CD4-positive, alpha-beta T cell treated with Interleukin-15 for 1 hour (primary cell): ENCODE results near the gene TNFAIP3.

Experiments used
- DNase-seq: peaks from one replicate; pipeline ENCODE4 v3.0.0-alpha.2; 2020

TNFAIP3 gene

GRCh38 chr6:137904822-137905617 lies 38.0 kb downstream of the TNFAIP3 start:
- no peak for DNase-seq

GRCh38 chr6:137906020-137906472 lies 39.0 kb downstream of the TNFAIP3 start:
- no peak for DNase-seq

GRCh38 chr6:137907170-137907569 lies 40.1 kb downstream of the TNFAIP3 start:
- DNase-seq: no peak

GRCh38 chr6:137909533-137909932 lies 42.5 kb downstream of the TNFAIP3 start:
- no peak for DNase-seq

GRCh38 chr6:137910424-137910834 lies 43.4 kb downstream of the TNFAIP3 start:
- no peak for DNase-seq

GRCh38 chr6:137910843-137911456 lies 43.9 kb downstream of the TNFAIP3 start:
- DNase-seq: no peak

GRCh38 chr6:137911675-137912191 lies 44.7 kb downstream of the TNFAIP3 start:
- no peak for DNase-seq

GRCh38 chr6:137912813-137913212 lies 45.8 kb downstream of the TNFAIP3 start:
- no peak for DNase-seq

GRCh38 chr6:137913434-137913833 lies 46.4 kb downstream of the TNFAIP3 start:
- DNase-seq: no peak

GRCh38 chr6:137913996-137914529 lies 47.0 kb downstream of the TNFAIP3 start:
- no peak for DNase-seq

- DNase-seq: no peak
Observed at GRCh38 chr6:137914530-137915193, 47.6 kb downstream of the TNFAIP3 start.

GRCh38 chr6:137915790-137916189 lies 48.7 kb downstream of the TNFAIP3 start:
- no peak for DNase-seq

- DNase-seq: no peak
Observed at GRCh38 chr6:137917551-137918325, 50.7 kb downstream of the TNFAIP3 start.

- no peak for DNase-seq
Observed at GRCh38 chr6:137919502-137919823, 52.4 kb downstream of the TNFAIP3 start.

GRCh38 chr6:137919837-137920730 lies 53.0 kb downstream of the TNFAIP3 start:
- DNase-seq: peak; percentile 18

GRCh38 chr6:137921823-137922222 lies 54.8 kb downstream of the TNFAIP3 start:
- peak; percentile 18 for DNase-seq

- DNase-seq: no peak
Observed at GRCh38 chr6:137923866-137924653, 57.0 kb downstream of the TNFAIP3 start.

- DNase-seq: no peak
Observed at GRCh38 chr6:137925141-137925698, 58.2 kb downstream of the TNFAIP3 start.

- DNase-seq: no peak
Observed at GRCh38 chr6:137926207-137926731, 59.2 kb downstream of the TNFAIP3 start.

GRCh38 chr6:137926985-137927384 lies 59.9 kb downstream of the TNFAIP3 start:
- no peak for DNase-seq
